Activated naive CD8-positive, alpha-beta T cell treated with anti-CD3 and anti-CD28 coated beads, Interleukin-2, amount 50 U/mL, for 24 hours (primary cell): Measurements from ENCODE around the gene KCNQ1.

Source experiments
- ATAC-seq: fragments of 150-1000 bp; cut with Tn5 transposase; one replicate; pipeline ENCODE4 v1.10.0; 2021
- DNase-seq: peaks from one replicate; pipeline ENCODE4 v3.0.0; 2021
- H3K27ac Mint-ChIP-seq: one replicate; pipeline ENCODE4 v1.8.0; 2021; ENCODE audit warnings: mild to moderate bottlenecking, mixed read lengths
- H3K27me3 Mint-ChIP-seq: one replicate; pipeline ENCODE4 v1.8.0; 2021; ENCODE audit warnings: mixed read lengths
- H3K36me3 Mint-ChIP-seq: one replicate; pipeline ENCODE4 v1.8.0; 2021; ENCODE audit warnings: low read depth, mixed read lengths
- H3K4me1 Mint-ChIP-seq: one replicate; pipeline ENCODE4 v1.8.0; 2021; ENCODE audit warnings: mixed read lengths
- H3K4me3 Mint-ChIP-seq: one replicate; pipeline ENCODE4 v1.8.0; 2021; ENCODE audit warnings: mild to moderate bottlenecking, moderate library complexity, mixed read lengths
- H3K9me3 Mint-ChIP-seq: one replicate; pipeline ENCODE4 v1.8.0; 2021; ENCODE audit warnings: mixed read lengths

Gene KCNQ1

GRCh38 chr11:2751523-2752203 is 306.9 kb downstream of the KCNQ1 start:
- Mint-ChIP-seq H3K4me1 (no peaks in the 10 kb centered on the region), H3K27ac (no peak overlapping the region), H3K4me3 (no peak overlapping the region), H3K36me3 (peaks cover 3% of the 10 kb centered on the region), H3K9me3 (peaks cover 3% of the 10 kb centered on the region), H3K27me3 (no peaks in the 10 kb centered on the region)
- DNase-seq (no peak), ATAC-seq (no peak)

- peaks cover 3% of the 10 kb centered on the region for H3K9me3 Mint-ChIP-seq
- no peak overlapping the region for H3K4me3 Mint-ChIP-seq
- H3K36me3 Mint-ChIP-seq = peaks cover 3% of the 10 kb centered on the region
- no peaks in the 10 kb centered on the region for H3K27me3 Mint-ChIP-seq
- ATAC-seq = no peak
- no peaks in the 10 kb centered on the region for H3K4me1 Mint-ChIP-seq
- H3K27ac Mint-ChIP-seq = no peak overlapping the region
- no peak for DNase-seq
Observed at GRCh38 chr11:2752204-2752770, 307.5 kb downstream of the KCNQ1 start.

GRCh38 chr11:2752923-2753322 is 308.1 kb downstream of the KCNQ1 start:
- no peak for ATAC-seq

GRCh38 chr11:2754008-2754407 is 309.2 kb downstream of the KCNQ1 start:
- Mint-ChIP-seq H3K4me1 (no peaks in the 10 kb centered on the region), H3K9me3 (peaks cover 3% of the 10 kb centered on the region), H3K27me3 (no peaks in the 10 kb centered on the region), H3K4me3 (no peak overlapping the region), H3K36me3 (peaks cover 3% of the 10 kb centered on the region), H3K27ac (no peak overlapping the region)
- DNase-seq = no peak
- no peak for ATAC-seq

More at GRCh38 chr11:2752923-2753322, 308.1 kb downstream of the KCNQ1 start:
- H3K27ac Mint-ChIP-seq = no peak overlapping the region
- H3K4me3 Mint-ChIP-seq = no peak overlapping the region
- no peaks in the 10 kb centered on the region for H3K27me3 Mint-ChIP-seq
- peaks cover 3% of the 10 kb centered on the region for H3K9me3 Mint-ChIP-seq
- DNase-seq = no peak
- no peaks in the 10 kb centered on the region for H3K4me1 Mint-ChIP-seq
- peaks cover 3% of the 10 kb centered on the region for H3K36me3 Mint-ChIP-seq

- Mint-ChIP-seq H3K36me3 (peaks cover 3% of the 10 kb centered on the region), H3K4me3 (no peak overlapping the region), H3K27ac (no peak overlapping the region), H3K27me3 (no peaks in the 10 kb centered on the region), H3K9me3 (peaks cover 3% of the 10 kb centered on the region), H3K4me1 (no peaks in the 10 kb centered on the region)
- no peak for ATAC-seq
- DNase-seq = no peak
Observed at GRCh38 chr11:2755071-2755470, 310.3 kb downstream of the KCNQ1 start.

GRCh38 chr11:2758751-2759150 is 313.9 kb downstream of the KCNQ1 start:
- no peak overlapping the region for H3K4me3 Mint-ChIP-seq
- H3K27ac Mint-ChIP-seq = no peak overlapping the region
- ATAC-seq = no peak
- H3K4me1 Mint-ChIP-seq = no peaks in the 10 kb centered on the region
- peaks cover 2% of the 10 kb centered on the region for H3K9me3 Mint-ChIP-seq
- no peak for DNase-seq
- H3K36me3 Mint-ChIP-seq = no peaks in the 10 kb centered on the region
- H3K27me3 Mint-ChIP-seq = no peaks in the 10 kb centered on the region

GRCh38 chr11:2759228-2760195 is 314.7 kb downstream of the KCNQ1 start:
- Mint-ChIP-seq H3K4me3 (no peak overlapping the region), H3K27me3 (no peaks in the 10 kb centered on the region), H3K36me3 (no peaks in the 10 kb centered on the region), H3K4me1 (no peaks in the 10 kb centered on the region), H3K9me3 (no peaks in the 10 kb centered on the region), H3K27ac (no peak overlapping the region)
- DNase-seq (no peak), ATAC-seq (no peak)

- Mint-ChIP-seq H3K27ac (no peak overlapping the region), H3K36me3 (no peaks in the 10 kb centered on the region), H3K27me3 (no peaks in the 10 kb centered on the region), H3K9me3 (no peaks in the 10 kb centered on the region), H3K4me1 (no peaks in the 10 kb centered on the region), H3K4me3 (no peak overlapping the region)
- DNase-seq = no peak
- no peak for ATAC-seq
Observed at GRCh38 chr11:2760196-2760871, 315.5 kb downstream of the KCNQ1 start.

- H3K4me3 Mint-ChIP-seq = no peak overlapping the region
- H3K4me1 Mint-ChIP-seq = no peaks in the 10 kb centered on the region
- no peaks in the 10 kb centered on the region for H3K36me3 Mint-ChIP-seq
- no peak for DNase-seq
- H3K27me3 Mint-ChIP-seq = no peaks in the 10 kb centered on the region
- H3K9me3 Mint-ChIP-seq = no peaks in the 10 kb centered on the region
- no peak for ATAC-seq
- H3K27ac Mint-ChIP-seq = no peak overlapping the region
Observed at GRCh38 chr11:2761131-2762030, 316.6 kb downstream of the KCNQ1 start.

GRCh38 chr11:2762031-2762380 is 317.2 kb downstream of the KCNQ1 start:
- Mint-ChIP-seq H3K27me3 (no peaks in the 10 kb centered on the region), H3K27ac (no peak overlapping the region), H3K9me3 (no peaks in the 10 kb centered on the region), H3K4me1 (no peaks in the 10 kb centered on the region), H3K36me3 (no peaks in the 10 kb centered on the region), H3K4me3 (no peak overlapping the region)
- ATAC-seq (no peak), DNase-seq (no peak)

GRCh38 chr11:2762451-2762850 is 317.6 kb downstream of the KCNQ1 start:
- DNase-seq = no peak
- no peak overlapping the region for H3K27ac Mint-ChIP-seq

GRCh38 chr11:2763984-2764383 is 319.2 kb downstream of the KCNQ1 start:
- DNase-seq (no peak), ATAC-seq (no peak)
- Mint-ChIP-seq H3K27ac (no peak overlapping the region), H3K36me3 (no peaks in the 10 kb centered on the region), H3K4me1 (no peaks in the 10 kb centered on the region), H3K4me3 (no peak overlapping the region), H3K27me3 (peaks cover 5% of the 10 kb centered on the region), H3K9me3 (no peaks in the 10 kb centered on the region)

More at GRCh38 chr11:2762451-2762850, 317.6 kb downstream of the KCNQ1 start:
- H3K36me3 Mint-ChIP-seq = no peaks in the 10 kb centered on the region
- H3K9me3 Mint-ChIP-seq = no peaks in the 10 kb centered on the region
- H3K4me3 Mint-ChIP-seq = no peak overlapping the region
- no peaks in the 10 kb centered on the region for H3K27me3 Mint-ChIP-seq
- no peak for ATAC-seq
- H3K4me1 Mint-ChIP-seq = no peaks in the 10 kb centered on the region

GRCh38 chr11:2765491-2765890 is 320.7 kb downstream of the KCNQ1 start:
- H3K27me3 Mint-ChIP-seq = peaks cover 5% of the 10 kb centered on the region
- no peaks in the 10 kb centered on the region for H3K4me1 Mint-ChIP-seq
- no peaks in the 10 kb centered on the region for H3K36me3 Mint-ChIP-seq
- ATAC-seq (no peak), DNase-seq (no peak)
- H3K27ac Mint-ChIP-seq = no peak overlapping the region
- H3K4me3 Mint-ChIP-seq = no peak overlapping the region
- H3K9me3 Mint-ChIP-seq = no peaks in the 10 kb centered on the region

- H3K27me3 Mint-ChIP-seq = peaks cover 5% of the 10 kb centered on the region
Observed at GRCh38 chr11:2766166-2766565, 321.4 kb downstream of the KCNQ1 start.

More at GRCh38 chr11:2766166-2766565, 321.4 kb downstream of the KCNQ1 start:
- no peaks in the 10 kb centered on the region for H3K9me3 Mint-ChIP-seq
- no peaks in the 10 kb centered on the region for H3K36me3 Mint-ChIP-seq
- H3K4me3 Mint-ChIP-seq = no peak overlapping the region
- no peak overlapping the region for H3K27ac Mint-ChIP-seq
- DNase-seq (no peak), ATAC-seq (no peak)
- H3K4me1 Mint-ChIP-seq = no peaks in the 10 kb centered on the region
